Central memory CD8-positive, alpha-beta T cell (primary cell): ENCODE results near the gene LRRC14B.
A peak's percentile ranks its signal among the peaks of the same experiment; 100 is the strongest.
"Not testable (repeated sequence)": the region's sequence is repeated elsewhere in the genome, so short reads cannot be mapped to it uniquely, and the experiment has no call there.

Source experiments
- ATAC-seq: fragments of 150-1000 bp; cut with Tn5 transposase; replicated peaks from 2 replicates; pipeline ENCODE4 v1.10.0; 2022; ENCODE audit warnings: mild to moderate bottlenecking, moderate FRiP score, moderate number of reproducible peaks; ENCODE audit not compliant: poor library complexity, severe bottlenecking; ENCODE audit errors: extremely low read depth
- DNase-seq, 2 donors: peaks; one replicate each; pipeline ENCODE4 v3.0.0; 2021; ENCODE audit warnings: low spot score in 2 of 2
- H3K27ac Mint-ChIP-seq: one replicate; pipeline ENCODE4 v1.8.0; 2022; ENCODE audit warnings: low read depth, mild to moderate bottlenecking, moderate library complexity, mixed read lengths
- H3K27me3 Mint-ChIP-seq: one replicate; pipeline ENCODE4 v1.8.0; 2022; ENCODE audit warnings: mixed read lengths
- H3K36me3 Mint-ChIP-seq: one replicate; pipeline ENCODE4 v1.8.0; 2022; ENCODE audit warnings: mild to moderate bottlenecking, moderate library complexity, mixed read lengths; ENCODE audit not compliant: insufficient read depth
- H3K4me1 Mint-ChIP-seq: one replicate; pipeline ENCODE4 v1.8.0; 2022; ENCODE audit warnings: mixed read lengths
- H3K4me3 Mint-ChIP-seq: one replicate; pipeline ENCODE4 v1.8.0; 2022; ENCODE audit warnings: mild to moderate bottlenecking, moderate library complexity, mixed read lengths
- H3K9me3 Mint-ChIP-seq: one replicate; pipeline ENCODE4 v1.8.0; 2022; ENCODE audit warnings: mixed read lengths

Gene LRRC14B

GRCh38 chr5:191949-192690, 825 bp downstream of the LRRC14B start:
- H3K9me3 Mint-ChIP-seq = no peaks in the 10 kb centered on the region
- DNase-seq = no peak
- H3K36me3 Mint-ChIP-seq = no peaks in the 10 kb centered on the region
- H3K27ac Mint-ChIP-seq = no peak overlapping the region
- H3K27me3 Mint-ChIP-seq = peaks cover 31% of the 10 kb centered on the region
- H3K4me3 Mint-ChIP-seq = no peak overlapping the region
- H3K4me1 Mint-ChIP-seq = peaks cover 12% of the 10 kb centered on the region
- ATAC-seq = no peak

- H3K27ac Mint-ChIP-seq = no peak overlapping the region
- no peaks in the 10 kb centered on the region for H3K36me3 Mint-ChIP-seq
- ATAC-seq = no peak
- DNase-seq = no peak
- peaks cover 12% of the 10 kb centered on the region for H3K4me1 Mint-ChIP-seq
- no peaks in the 10 kb centered on the region for H3K9me3 Mint-ChIP-seq
- H3K27me3 Mint-ChIP-seq = peaks cover 31% of the 10 kb centered on the region
- no peak overlapping the region for H3K4me3 Mint-ChIP-seq
These were observed 1.3 kb downstream of the LRRC14B start for GRCh38 chr5:192691-192969.

- Mint-ChIP-seq H3K4me1 (peaks cover 12% of the 10 kb centered on the region), H3K27me3 (peaks cover 31% of the 10 kb centered on the region), H3K9me3 (no peaks in the 10 kb centered on the region), H3K4me3 (no peak overlapping the region), H3K27ac (no peak overlapping the region), H3K36me3 (no peaks in the 10 kb centered on the region)
- no peak for DNase-seq
- ATAC-seq = no peak
These were observed 1.9 kb downstream of the LRRC14B start for GRCh38 chr5:192970-193831.

GRCh38 chr5:194102-194501, 2.8 kb downstream of the LRRC14B start:
- H3K9me3 Mint-ChIP-seq = no peaks in the 10 kb centered on the region
- ATAC-seq (no peak), DNase-seq (no peak)
- peaks cover 31% of the 10 kb centered on the region for H3K27me3 Mint-ChIP-seq
- peaks cover 5% of the 10 kb centered on the region for H3K4me1 Mint-ChIP-seq
- no peak overlapping the region for H3K27ac Mint-ChIP-seq
- no peak overlapping the region for H3K4me3 Mint-ChIP-seq
- no peaks in the 10 kb centered on the region for H3K36me3 Mint-ChIP-seq

- no peak for DNase-seq
- no peak for ATAC-seq
- Mint-ChIP-seq H3K4me3 (no peak overlapping the region), H3K27ac (no peak overlapping the region), H3K9me3 (no peaks in the 10 kb centered on the region), H3K27me3 (peaks cover 31% of the 10 kb centered on the region), H3K4me1 (peaks cover 5% of the 10 kb centered on the region), H3K36me3 (peaks cover 2% of the 10 kb centered on the region)
These were observed 3.4 kb downstream of the LRRC14B start for GRCh38 chr5:194603-195209.

GRCh38 chr5:195401-196160, 4.3 kb downstream of the LRRC14B start:
- H3K9me3 Mint-ChIP-seq = no peaks in the 10 kb centered on the region
- peaks cover 2% of the 10 kb centered on the region for H3K36me3 Mint-ChIP-seq
- DNase-seq (no peak), ATAC-seq (no peak)
- H3K27me3 Mint-ChIP-seq = peaks cover 22% of the 10 kb centered on the region
- peaks cover 5% of the 10 kb centered on the region for H3K4me1 Mint-ChIP-seq
- peak overlapping the region; percentile 39 for H3K27ac Mint-ChIP-seq
- no peak overlapping the region for H3K4me3 Mint-ChIP-seq

GRCh38 chr5:196350-196749, 5.1 kb downstream of the LRRC14B start:
- Mint-ChIP-seq H3K9me3 (no peaks in the 10 kb centered on the region), H3K4me1 (peaks cover 9% of the 10 kb centered on the region), H3K4me3 (no peak overlapping the region), H3K27me3 (peaks cover 19% of the 10 kb centered on the region), H3K36me3 (peaks cover 2% of the 10 kb centered on the region), H3K27ac (no peak overlapping the region)
- no peak for ATAC-seq
- no peak for DNase-seq

GRCh38 chr5:197031-197430, 5.7 kb downstream of the LRRC14B start:
- DNase-seq, H3K9me3 Mint-ChIP-seq: not testable (repeated sequence)
- H3K4me1 Mint-ChIP-seq = peaks cover 16% of the 10 kb centered on the region

GRCh38 chr5:197892-198489, 6.7 kb downstream of the LRRC14B start:
- Mint-ChIP-seq H3K9me3 (no peaks in the 10 kb centered on the region), H3K27me3 (peaks cover 10% of the 10 kb centered on the region), H3K4me1 (peaks cover 16% of the 10 kb centered on the region), H3K27ac (no peak overlapping the region), H3K36me3 (peaks cover 2% of the 10 kb centered on the region), H3K4me3 (no peak overlapping the region)
- DNase-seq = no peak
- ATAC-seq = no peak

More at GRCh38 chr5:197031-197430, 5.7 kb downstream of the LRRC14B start:
- not testable (repeated sequence) for H3K36me3 Mint-ChIP-seq, H3K27ac Mint-ChIP-seq, H3K4me3 Mint-ChIP-seq, ATAC-seq
- H3K27me3 Mint-ChIP-seq = peaks cover 19% of the 10 kb centered on the region

GRCh38 chr5:198516-199196, 7.4 kb downstream of the LRRC14B start:
- peaks cover 16% of the 10 kb centered on the region for H3K4me1 Mint-ChIP-seq
- no peak for DNase-seq
- H3K27me3 Mint-ChIP-seq = peaks cover 10% of the 10 kb centered on the region
- H3K36me3 Mint-ChIP-seq = peaks cover 2% of the 10 kb centered on the region
- H3K27ac Mint-ChIP-seq = no peak overlapping the region
- no peaks in the 10 kb centered on the region for H3K9me3 Mint-ChIP-seq
- no peak for ATAC-seq
- no peak overlapping the region for H3K4me3 Mint-ChIP-seq

GRCh38 chr5:199197-199949, 8.1 kb downstream of the LRRC14B start:
- H3K4me3 Mint-ChIP-seq = no peak overlapping the region
- DNase-seq = no peak
- peaks cover 2% of the 10 kb centered on the region for H3K36me3 Mint-ChIP-seq
- peaks cover 10% of the 10 kb centered on the region for H3K27me3 Mint-ChIP-seq
- H3K4me1 Mint-ChIP-seq = peaks cover 16% of the 10 kb centered on the region
- no peak overlapping the region for H3K27ac Mint-ChIP-seq
- ATAC-seq = no peak
- no peaks in the 10 kb centered on the region for H3K9me3 Mint-ChIP-seq
